ENCODE data around the gene FITM1.

Gene FITM1

DNA sequence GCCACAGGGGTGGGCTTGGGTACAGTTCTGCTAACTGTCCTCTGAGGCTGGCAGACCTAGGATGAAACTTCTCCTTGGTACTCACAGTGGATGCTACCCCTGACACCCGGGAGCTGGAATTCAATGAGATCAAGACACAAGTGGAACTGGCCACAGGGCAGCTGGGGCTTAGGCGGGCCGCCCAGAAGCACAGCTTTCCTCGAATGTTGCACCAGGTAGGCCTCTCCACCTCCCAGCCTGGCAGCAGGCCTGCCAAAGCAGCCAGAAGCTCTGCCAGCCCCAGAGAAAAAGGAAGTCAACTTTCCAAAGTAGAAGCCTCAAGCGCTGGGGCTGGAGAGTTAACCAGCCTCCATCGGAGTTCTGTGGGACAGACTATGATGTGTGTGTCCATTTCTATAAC is 13.3 kb upstream of the FITM1 start:
- Histone ChIP-seq H3K36me3 (ENCODE audit: insufficient read depth, low read length) (peaks cover 48% of the 10 kb centered on the region), H4K20me1 (ENCODE audit: insufficient read depth, low read length) (no peaks in the 10 kb centered on the region), H3K4me3 (ENCODE audit: low read depth, low read length, poor library complexity, severe bottlenecking) (no peak overlapping the region), H3K79me2 (ENCODE audit: insufficient read depth, low read length) (peaks cover 4% of the 10 kb centered on the region; the same call in 1 of the 2 replicates), H3K9me2 (ENCODE audit: low read depth, low read length) (no peaks in the 10 kb centered on the region), H3F3A (ENCODE audit: insufficient read depth, low read length) (no peaks in the 10 kb centered on the region), H3K9me3 (ENCODE audit: low read length) (no peaks in the 10 kb centered on the region), H3K27ac (ENCODE audit: low read depth, low read length, poor library complexity, severe bottlenecking) (no peak overlapping the region), H3K4me2 (ENCODE audit: low read length) (no peak overlapping the region), H3K4me1 (ENCODE audit: insufficient read depth, low read length, severe bottlenecking) (peaks cover 18% of the 10 kb centered on the region), H3K27me3 (ENCODE audit: insufficient read depth, low read length) (no peaks in the 10 kb centered on the region), H3K9ac (ENCODE audit: low read length) (no peak overlapping the region), H2AFZ (ENCODE audit: low read length) (no peak overlapping the region)
- TF ChIP-seq, protein P1, sequence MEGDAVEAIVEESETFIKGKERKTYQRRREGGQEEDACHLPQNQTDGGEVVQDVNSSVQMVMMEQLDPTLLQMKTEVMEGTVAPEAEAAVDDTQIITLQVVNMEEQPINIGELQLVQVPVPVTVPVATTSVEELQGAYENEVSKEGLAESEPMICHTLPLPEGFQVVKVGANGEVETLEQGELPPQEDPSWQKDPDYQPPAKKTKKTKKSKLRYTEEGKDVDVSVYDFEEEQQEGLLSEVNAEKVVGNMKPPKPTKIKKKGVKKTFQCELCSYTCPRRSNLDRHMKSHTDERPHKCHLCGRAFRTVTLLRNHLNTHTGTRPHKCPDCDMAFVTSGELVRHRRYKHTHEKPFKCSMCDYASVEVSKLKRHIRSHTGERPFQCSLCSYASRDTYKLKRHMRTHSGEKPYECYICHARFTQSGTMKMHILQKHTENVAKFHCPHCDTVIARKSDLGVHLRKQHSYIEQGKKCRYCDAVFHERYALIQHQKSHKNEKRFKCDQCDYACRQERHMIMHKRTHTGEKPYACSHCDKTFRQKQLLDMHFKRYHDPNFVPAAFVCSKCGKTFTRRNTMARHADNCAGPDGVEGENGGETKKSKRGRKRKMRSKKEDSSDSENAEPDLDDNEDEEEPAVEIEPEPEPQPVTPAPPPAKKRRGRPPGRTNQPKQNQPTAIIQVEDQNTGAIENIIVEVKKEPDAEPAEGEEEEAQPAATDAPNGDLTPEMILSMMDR (IDR thresholded peaks at IDR 0.05; ENCODE audit: low read length): no peak
- no peak for TF ChIP-seq EZH2 (IDR thresholded peaks at IDR 0.05; ENCODE audit: borderline replicate concordance, low read length)

- Histone ChIP-seq H3K4me2 (ENCODE audit: low read length) (no peak overlapping the region), H3K9me2 (ENCODE audit: low read depth, low read length) (no peaks in the 10 kb centered on the region), H3K27me3 (ENCODE audit: insufficient read depth, low read length) (no peaks in the 10 kb centered on the region), H3K9me3 (ENCODE audit: low read length) (no peaks in the 10 kb centered on the region), H3K9ac (ENCODE audit: low read length) (no peak overlapping the region), H3K79me2 (ENCODE audit: insufficient read depth, low read length) (peaks cover 4% of the 10 kb centered on the region; the same call in 1 of the 2 replicates), H4K20me1 (ENCODE audit: insufficient read depth, low read length) (no peaks in the 10 kb centered on the region), H3F3A (ENCODE audit: insufficient read depth, low read length) (no peaks in the 10 kb centered on the region), H3K27ac (ENCODE audit: low read depth, low read length, poor library complexity, severe bottlenecking) (no peak overlapping the region), H3K4me3 (ENCODE audit: low read depth, low read length, poor library complexity, severe bottlenecking) (no peak overlapping the region), H3K4me1 (ENCODE audit: insufficient read depth, low read length, severe bottlenecking) (peaks cover 14% of the 10 kb centered on the region), H3K36me3 (ENCODE audit: insufficient read depth, low read length) (peaks cover 63% of the 10 kb centered on the region), H2AFZ (ENCODE audit: low read length) (no peak overlapping the region)
- no peak for TF ChIP-seq EZH2 (IDR thresholded peaks at IDR 0.05; ENCODE audit: borderline replicate concordance, low read length)
- TF ChIP-seq, protein P1 (IDR thresholded peaks at IDR 0.05; ENCODE audit: low read length): no peak
Measured at GRCh38 chr14:24119691-24120090, 10.8 kb upstream of the FITM1 start.

DNA sequence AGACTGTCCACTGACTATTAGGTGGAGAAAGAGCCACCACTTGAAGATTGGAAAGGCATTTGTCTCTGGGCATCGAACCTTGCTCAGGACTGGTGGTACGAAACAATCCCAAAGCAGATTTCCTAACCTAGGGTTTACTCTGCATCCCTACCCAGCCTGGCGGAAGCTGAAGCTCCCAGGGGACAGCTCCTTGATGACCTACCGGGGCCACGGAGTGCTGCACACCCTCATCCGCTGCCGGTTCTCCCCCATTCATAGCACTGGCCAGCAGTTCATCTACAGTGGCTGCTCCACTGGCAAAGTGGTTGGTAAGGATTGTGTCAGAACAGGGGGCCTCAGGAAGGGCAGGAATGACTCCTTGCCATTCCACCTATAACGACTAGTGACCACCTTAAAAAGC is 9.2 kb upstream of the FITM1 start:
- Histone ChIP-seq H4K20me1 (ENCODE audit: insufficient read depth, low read length) (no peaks in the 10 kb centered on the region), H3K79me2 (ENCODE audit: insufficient read depth, low read length) (no peaks in the 10 kb centered on the region), H3K9ac (ENCODE audit: low read length) (no peak overlapping the region), H3K9me3 (ENCODE audit: low read length) (no peaks in the 10 kb centered on the region), H3K27me3 (ENCODE audit: insufficient read depth, low read length) (no peaks in the 10 kb centered on the region), H3K9me2 (ENCODE audit: low read depth, low read length) (no peaks in the 10 kb centered on the region), H3K4me2 (ENCODE audit: low read length) (no peak overlapping the region), H3K4me1 (ENCODE audit: insufficient read depth, low read length, severe bottlenecking) (peaks cover 5% of the 10 kb centered on the region), H2AFZ (ENCODE audit: low read length) (no peak overlapping the region), H3F3A (ENCODE audit: insufficient read depth, low read length) (no peaks in the 10 kb centered on the region), H3K36me3 (ENCODE audit: insufficient read depth, low read length) (peaks cover 63% of the 10 kb centered on the region), H3K27ac (ENCODE audit: low read depth, low read length, poor library complexity, severe bottlenecking) (no peak overlapping the region), H3K4me3 (ENCODE audit: low read depth, low read length, poor library complexity, severe bottlenecking) (no peak overlapping the region)
- TF ChIP-seq, protein P1 (IDR thresholded peaks at IDR 0.05; ENCODE audit: low read length): no peak
- no peak for TF ChIP-seq EZH2 (IDR thresholded peaks at IDR 0.05; ENCODE audit: borderline replicate concordance, low read length)
